HG03442 (cell line): Measurements from ENCODE around the gene GALNS.
"Not testable (repeated sequence)": the region's sequence is repeated elsewhere in the genome, so short reads cannot be mapped to it uniquely, and the experiment has no call there.

Experiments
- ATAC-seq: cut with Tn5 transposase; IDR thresholded peaks from one replicate; pipeline ENCODE4 v1.9.1; 2021; ENCODE audit warnings: mild to moderate bottlenecking, moderate library complexity; ENCODE audit not compliant: unreplicated experiment

Gene GALNS

DNA sequence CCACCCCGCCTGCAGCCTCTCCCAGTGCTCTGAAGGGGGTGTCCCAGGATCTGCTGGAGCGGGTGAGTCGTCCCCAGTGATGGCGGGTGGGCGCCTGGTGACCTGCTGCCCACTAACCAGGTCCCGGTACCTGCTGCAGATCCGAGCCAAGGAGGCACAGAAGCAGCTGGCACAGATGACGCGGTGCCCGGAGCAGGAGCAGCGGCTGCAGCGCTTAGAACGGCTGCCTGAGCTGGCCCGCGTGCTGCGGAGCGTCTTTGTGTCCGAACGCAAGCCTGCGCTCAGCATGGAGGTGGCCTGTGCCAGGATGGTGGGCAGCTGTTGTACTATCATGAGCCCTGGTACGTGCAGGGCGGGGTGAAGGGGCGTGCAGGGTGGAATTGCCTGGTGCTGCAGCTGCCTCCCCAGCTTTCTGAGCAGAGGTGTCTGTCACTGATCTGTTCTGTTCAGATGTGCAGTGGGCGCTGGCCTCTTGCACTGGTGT, 49.6 kb downstream of the GALNS start:
- ATAC-seq, result no peak

DNA sequence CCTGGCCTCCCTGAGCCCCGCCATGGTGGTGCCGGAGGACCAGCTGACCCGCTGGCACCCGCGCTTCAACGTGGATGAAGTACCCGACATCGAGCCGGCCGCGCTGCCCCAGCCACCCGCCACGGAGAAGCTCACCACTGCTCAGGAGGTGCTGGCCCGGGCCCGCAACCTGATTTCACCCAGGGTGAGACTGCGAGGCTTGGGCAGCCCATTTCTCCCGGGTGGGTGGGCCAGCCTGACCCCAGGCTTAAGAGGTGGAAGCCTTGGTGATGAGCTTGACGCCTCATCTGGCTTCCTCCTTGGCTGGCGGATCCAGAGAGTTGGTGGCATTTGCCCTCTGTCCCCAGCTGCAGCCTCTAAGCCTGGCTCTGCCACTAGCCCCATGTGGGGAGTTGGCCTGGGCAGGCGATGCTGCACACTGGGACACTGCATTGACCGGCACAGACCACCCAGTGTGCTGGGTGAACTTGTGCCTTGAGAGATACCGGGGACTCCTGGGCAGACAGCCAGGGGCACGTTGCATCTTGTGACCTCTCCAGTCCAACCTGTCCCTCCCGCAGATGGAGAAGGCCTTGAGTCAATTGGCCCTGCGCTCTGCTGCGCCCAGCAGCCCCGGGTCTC, 50.1 kb downstream of the GALNS start:
- no peak for ATAC-seq

DNA sequence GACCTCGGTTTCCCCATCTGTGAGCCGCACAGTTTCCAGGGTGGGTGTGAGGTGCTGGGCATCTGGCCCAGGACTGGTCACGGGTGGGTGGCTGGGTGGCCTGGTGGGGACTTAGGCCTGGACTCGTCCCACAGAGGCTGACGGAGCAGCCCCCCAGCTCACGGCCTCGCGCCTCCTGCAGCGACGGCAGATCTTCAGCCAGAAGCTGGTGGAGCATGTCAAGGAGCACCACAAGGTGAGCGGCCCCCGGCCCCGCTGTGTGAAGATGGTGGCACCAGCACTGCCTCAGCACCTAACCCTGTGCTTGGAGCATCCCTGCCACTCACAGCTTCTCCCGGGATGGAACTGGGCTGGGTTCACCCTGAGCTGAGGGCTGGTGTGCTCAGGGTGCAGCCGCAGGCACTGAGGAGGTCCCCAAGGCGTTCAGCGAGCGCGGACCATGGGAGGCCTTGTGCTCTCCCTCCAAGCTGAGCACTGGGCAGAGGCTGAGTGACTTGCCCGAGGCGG, 50.8 kb downstream of the GALNS start:
- ATAC-seq, result no peak

DNA sequence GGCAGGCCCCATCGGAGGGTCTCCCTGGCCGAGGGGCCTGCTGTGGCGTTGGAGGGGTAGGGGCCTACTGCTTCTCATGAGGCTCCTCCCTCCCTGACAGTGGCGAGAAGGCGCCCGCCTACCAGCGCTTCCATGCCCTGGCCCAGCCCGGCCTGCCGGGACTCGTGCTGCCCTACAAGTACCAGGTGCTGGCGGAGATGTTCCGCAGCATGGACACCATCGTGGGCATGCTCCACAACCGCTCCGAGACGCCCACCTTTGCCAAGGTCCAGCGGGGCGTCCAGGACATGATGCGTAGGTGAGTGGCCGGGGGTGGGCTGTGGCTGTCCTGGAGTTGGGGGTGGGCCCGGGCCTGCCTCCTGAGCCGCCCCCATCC, 51.4 kb downstream of the GALNS start:
- no peak for ATAC-seq

DNA sequence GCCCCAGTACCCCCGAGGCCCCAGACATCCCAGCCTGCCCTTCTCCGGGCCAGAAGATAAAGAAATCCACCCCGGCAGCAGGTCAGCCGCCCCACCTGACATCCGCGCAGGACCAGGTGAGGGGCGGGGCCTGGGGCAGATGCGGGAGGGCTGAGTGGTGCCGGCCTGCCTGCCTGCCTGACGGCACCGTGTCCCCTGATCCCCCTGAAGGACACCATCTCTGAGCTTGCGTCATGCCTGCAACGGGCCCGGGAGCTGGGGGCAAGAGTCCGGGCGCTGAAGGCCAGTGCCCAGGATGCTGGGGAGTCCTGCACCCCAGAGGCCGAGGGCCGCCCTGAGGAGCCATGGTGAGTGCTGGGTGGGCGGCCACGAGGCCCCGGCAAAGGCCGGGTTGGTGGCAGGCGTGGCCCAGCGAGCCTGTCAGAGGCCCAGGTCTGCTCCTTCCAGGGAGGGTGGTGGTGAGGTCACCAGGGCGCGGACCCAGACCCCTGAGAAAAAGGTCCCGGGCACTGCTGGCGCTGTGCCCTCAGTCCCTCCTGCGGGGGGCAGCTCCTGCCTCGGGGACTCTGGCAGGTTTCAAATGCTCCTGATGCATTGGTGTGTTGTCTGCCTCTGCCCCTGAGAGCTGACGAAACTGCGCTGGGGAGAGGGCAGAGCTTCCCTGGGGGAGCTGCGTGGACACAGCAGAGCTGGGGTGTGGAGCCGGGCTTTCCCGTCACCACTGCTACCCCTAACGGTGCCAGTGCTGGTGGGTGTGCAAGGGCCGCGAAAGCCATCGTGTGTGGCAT, 52.0 kb downstream of the GALNS start:
- ATAC-seq, result no peak

DNA sequence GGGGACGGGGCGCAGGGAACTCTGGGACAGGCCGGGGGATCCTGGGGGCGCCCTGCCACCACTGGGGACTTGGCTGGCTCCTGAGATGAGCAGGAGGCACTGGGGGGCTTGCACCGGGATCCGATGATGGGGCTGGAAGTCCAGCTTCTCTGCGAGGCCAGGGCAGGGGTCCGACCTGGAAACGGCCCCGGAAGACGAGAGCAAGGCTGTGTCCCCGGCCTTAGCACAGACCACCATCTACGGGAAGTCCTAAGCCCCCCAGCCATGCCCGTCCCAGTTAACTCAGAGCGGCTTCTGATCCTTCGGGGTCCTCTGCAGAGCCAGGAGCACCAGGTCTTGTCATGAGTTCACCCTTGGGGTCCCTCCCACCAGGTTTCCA, 52.6 kb downstream of the GALNS start:
- ATAC-seq, result no peak

DNA sequence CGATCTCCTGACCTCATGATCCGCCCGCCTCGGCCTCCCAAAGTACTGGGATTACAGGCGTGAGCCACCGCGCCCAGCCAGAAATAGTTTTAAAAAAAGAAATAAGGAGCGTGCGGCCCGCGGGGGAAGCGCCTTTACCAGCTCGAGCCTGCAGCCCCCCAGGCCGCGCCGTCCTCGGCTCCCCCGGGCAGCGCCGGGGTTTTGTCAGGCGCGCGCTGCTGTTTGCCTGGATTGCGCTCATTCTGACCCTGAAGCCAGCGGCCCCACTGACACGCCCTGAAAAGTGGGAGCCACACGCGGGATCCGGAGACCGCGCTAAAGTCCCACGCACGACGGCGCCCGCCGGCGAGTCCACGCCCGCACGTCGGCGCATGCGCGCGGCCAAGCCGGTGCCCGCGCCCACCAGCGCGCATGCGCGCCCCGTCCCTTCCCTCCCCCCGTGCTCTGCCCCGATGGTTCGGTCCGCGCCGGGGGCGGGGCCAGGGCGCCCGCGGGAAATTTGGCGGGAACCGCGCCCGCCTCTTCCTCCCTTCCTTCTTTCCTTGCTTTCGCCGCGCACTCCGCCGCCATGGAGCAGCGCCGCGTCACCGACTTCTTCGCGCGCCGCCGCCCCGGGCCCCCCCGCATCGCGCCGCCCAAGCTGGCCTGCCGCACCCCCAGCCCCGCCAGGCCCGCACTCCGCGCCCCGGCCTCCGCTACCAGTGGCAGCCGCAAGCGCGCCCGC, 53.3 kb downstream of the GALNS start, which contains the start of gene CDT1:
Gene CDT1 (plus strand): TSS at position 526 of the 724 bp plus-strand sequence. CDS start 43 bp downstream, at position 569.
- peak; percentile 57 for ATAC-seq

DNA sequence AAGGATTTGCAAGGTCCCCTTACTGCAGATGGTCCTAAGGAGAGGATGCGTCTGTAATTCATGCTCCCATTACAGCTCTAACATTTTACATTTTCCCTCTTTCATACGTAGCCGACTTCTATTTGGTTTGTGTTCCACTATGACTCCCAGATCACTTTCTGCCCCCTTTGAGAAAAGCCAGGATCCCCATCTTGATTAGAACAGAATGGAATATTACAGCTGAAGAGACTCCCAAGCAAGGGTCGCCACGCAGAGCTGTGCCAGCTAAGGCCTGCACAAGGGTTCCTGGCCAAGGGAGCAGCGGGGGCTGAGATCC, 56.5 kb downstream of the GALNS start:
- ATAC-seq, result no peak

DNA sequence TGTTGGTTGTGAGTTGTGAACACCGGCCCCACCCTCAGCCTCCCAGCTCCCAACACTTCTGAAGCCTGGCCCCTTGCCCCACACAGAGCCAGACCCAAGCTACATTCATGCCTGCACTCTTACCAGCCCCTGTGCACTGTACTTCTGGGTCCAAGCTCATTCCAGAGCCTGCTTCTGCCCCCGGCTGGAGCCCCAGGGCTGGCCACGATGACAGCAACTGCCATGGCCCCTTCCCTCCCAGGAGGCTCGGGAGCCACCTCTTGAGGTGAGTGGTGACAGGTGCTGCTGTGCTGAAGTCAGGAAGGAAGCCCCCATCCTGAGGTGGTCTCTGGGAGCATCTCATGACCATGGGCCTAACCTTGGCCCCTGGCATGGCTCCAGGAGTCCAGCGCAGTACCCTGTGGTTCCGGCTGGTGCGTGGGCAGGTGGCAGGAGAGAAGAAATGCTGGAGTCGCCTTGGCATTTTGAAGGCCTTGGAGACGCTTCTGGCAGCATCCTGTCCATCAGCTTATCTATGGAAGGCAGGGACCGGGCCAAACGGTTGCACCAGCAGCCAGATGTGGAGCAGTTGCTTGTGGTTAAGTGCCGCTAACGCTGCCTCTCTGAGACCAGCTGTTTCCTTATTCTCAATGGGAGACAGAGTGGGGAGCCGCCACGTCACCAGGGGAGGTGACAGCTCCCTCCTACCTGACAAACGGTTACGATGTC, 57.0 kb downstream of the GALNS start:
- no peak for ATAC-seq

DNA sequence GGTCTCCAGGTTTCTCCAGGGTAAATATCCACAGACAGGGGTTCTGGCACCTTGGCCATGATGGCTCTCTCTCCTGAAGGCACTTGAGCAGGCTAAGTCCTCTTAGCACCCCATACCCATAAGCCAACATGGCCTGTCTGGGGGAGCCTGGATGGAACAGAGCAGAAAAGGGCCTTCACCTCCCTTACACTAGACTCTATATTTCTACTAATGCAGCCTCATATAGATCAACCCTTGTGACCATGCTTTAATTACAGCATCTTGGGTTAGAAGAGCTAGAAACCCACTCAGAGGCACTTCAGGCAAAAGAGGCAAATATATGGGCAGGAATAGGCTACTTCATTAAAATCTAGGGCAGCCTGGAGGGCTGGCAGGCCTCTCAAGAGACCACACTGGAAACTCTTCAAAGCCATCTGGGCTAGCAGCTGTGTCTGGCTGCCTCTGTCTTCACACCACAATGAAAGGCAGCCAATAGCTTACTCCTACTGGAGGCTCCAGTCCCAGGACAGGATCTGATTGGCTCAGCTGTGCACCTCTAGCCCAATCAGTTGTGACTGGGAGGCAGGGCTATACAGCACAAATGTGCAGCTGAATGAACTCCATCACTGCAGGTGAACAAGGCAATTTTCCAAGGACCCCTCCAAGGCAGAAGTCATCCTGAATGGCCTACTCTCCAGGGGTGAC, 57.8 kb downstream of the GALNS start:
- ATAC-seq, result no peak

DNA sequence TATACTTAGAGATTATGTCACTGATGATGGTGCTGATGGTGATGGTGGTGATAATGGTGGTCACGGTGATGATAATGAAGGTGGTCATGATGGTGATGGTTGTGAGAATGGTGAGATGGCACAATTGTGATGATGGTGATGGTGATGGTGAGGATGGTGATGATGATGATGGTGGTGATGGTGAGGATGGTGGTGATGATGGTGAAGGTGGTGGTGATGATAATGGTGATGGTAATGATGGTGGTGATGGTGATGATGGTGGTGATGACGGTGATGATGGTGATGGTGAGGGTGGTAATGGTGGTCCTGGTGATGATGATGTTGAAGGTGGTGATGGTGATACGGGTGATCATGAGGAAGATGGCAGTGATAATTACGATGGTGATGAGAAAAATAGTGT, 58.7 kb downstream of the GALNS start:
- no peak for ATAC-seq

GRCh38 chr16:88796278-88796677, 60.5 kb downstream of the GALNS start:
- ATAC-seq, result no peak

GRCh38 chr16:88793251-88793954, 63.3 kb downstream of the GALNS start:
- ATAC-seq, result no peak

- no peak for ATAC-seq
Observed at GRCh38 chr16:88792668-88793250, 64.0 kb downstream of the GALNS start.

DNA sequence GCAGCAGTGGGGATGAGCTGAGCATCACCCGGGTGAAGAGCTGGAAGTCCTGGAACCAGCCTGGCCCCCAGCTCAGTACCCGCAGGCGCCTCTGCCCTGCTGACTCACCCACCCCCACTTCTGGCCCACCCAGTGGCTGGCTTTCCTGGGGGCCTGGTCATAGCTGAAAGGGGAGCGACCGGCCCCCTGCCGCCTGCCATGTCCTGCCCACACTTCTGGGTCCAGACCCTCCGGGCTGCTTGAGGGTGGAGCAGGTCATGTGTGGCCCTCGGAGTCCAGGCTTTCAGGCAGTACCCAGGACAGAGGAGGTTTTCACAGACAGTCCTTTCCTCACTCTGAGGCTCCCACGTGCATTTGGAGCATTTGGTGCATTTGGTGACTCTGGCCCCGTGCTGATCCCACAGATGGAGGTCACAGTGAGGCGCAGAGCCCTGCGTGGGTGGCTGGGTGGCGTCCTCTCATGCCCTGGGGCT, 64.6 kb downstream of the GALNS start:
- no peak for ATAC-seq

DNA sequence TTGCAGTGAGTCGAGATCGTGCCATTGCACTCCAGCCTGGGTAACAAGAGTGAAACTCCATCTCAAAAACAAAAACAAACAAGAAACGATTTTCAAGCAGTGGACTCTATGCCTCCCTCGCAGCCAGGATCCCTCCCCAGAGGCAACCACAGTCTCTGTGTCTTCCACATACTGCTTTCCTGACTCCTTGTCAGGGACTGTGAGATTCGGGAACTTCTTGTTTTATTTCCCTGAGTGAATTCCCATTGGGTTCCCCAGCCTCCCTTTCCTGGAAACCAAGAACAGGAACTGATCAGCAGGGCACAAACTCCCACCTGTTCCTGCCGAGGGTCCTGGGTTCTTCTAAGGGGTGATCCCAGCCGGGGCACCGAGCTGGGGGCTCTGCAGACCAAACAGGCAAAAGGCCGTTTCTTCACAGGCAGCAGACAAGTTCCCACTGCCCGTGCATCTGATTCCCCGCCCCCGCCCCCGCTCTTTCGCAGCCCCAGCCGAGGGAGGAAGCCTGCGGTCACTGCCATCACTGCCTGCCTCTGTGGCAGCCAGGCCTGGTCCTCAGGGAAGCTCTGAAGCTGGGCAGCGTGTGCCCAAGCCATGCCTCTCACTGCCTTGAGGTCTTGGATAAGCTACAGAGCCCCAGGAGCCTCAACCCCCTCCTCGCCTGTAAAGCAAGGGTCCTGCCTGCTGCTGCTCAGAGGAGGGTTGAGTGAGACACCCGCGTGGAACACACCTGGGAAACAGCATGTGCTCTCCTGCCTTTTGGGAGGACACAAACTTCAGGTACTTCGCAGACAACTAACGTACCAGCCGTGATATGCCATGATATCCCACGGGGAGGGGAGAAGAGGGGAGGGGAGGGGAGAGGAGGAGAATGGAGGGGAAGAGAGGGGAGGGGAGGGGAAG, 66.2 kb downstream of the GALNS start:
- no peak for ATAC-seq

DNA sequence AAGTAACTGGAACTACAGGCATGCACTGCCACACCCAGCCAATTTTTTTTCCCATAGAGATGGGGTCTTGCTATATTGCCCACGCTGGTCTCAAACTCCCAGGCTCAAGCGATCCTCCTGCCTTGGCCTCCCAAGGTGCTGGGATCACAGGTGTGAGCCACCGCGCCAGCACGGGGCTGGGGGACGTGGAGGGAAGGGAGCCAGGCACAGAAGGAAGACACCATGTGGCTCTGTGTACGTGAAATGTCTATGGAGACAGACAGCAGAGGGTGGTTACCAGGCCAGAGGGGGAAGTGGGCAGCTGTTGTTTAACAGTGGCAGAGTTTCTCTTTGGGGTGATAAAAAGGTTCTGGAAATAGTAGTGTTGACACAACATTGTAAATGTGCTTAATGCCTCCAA, 67.2 kb downstream of the GALNS start:
- ATAC-seq, result no peak

GRCh38 chr16:88788749-88789148, 68.0 kb downstream of the GALNS start:
- not testable (repeated sequence) for ATAC-seq
